Endothelial cell (in vitro differentiated cells): ENCODE results near the gene MXRA7. TPM values are rescaled to one million over a fixed set of nuclear protein-coding genes. Genes with fewer than 3 reads are reported as not detected.
"Not testable (repeated sequence)": the region's sequence is repeated elsewhere in the genome, so short reads cannot be mapped to it uniquely, and the experiment has no call there.

Experiments
- DNase-seq: peaks from one replicate; pipeline ENCODE4 v3.0.0; 2021; ENCODE audit warnings: low spot score
- H3K27ac Mint-ChIP-seq: one replicate; pipeline ENCODE4 v1.8.0; 2021; ENCODE audit warnings: mixed read lengths, inconsistent platforms; ENCODE audit not compliant: unreplicated experiment
- H3K27me3 Mint-ChIP-seq: one replicate; pipeline ENCODE4 v1.8.0; 2021; ENCODE audit warnings: mild to moderate bottlenecking, moderate library complexity, mixed read lengths, inconsistent platforms; ENCODE audit not compliant: unreplicated experiment
- H3K36me3 Mint-ChIP-seq: one replicate; pipeline ENCODE4 v1.8.0; 2021; ENCODE audit warnings: mild to moderate bottlenecking, low read depth, mixed read lengths, inconsistent platforms; ENCODE audit not compliant: unreplicated experiment
- H3K4me1 Mint-ChIP-seq: one replicate; pipeline ENCODE4 v1.8.0; 2021; ENCODE audit warnings: mild to moderate bottlenecking, mixed read lengths, inconsistent platforms; ENCODE audit not compliant: unreplicated experiment
- H3K4me3 Mint-ChIP-seq: one replicate; pipeline ENCODE4 v1.8.0; 2021; ENCODE audit warnings: mild to moderate bottlenecking, mixed read lengths, inconsistent platforms; ENCODE audit not compliant: unreplicated experiment
- H3K9me3 Mint-ChIP-seq: one replicate; pipeline ENCODE4 v1.8.0; 2021; ENCODE audit warnings: mixed read lengths, inconsistent platforms; ENCODE audit not compliant: unreplicated experiment
- CTCF ChIP-seq: fragments of 200-600 bp; sonication (generic); IDR thresholded peaks from one replicate; pipeline ENCODE4 v1.5.0; 2021; ENCODE audit warnings: antibody characterized with exemption; ENCODE audit not compliant: unreplicated experiment
- total RNA-seq: library from RNA; stranded (reverse); fragmentation: NEBNext Ultra II Directional; extraction: Animal tissue kit (Norgen Biotek cat#: 25700); gene quantifications from one replicate; pipeline ENCODE4 v1.2.1, GENCODE V29; 2021; ENCODE audit not compliant: unreplicated experiment

MXRA7 gene
- total RNA-seq, 1 donor from 2014 or later = 51.6 TPM

- Mint-ChIP-seq H3K4me1 (peaks cover 28% of the 10 kb centered on the region), H3K36me3 (peaks cover 31% of the 10 kb centered on the region), H3K4me3 (peak overlapping the region; percentile 66)
Measured at GRCh38 chr17:76732734-76733617, 22.2 kb upstream of the MXRA7 start.

DNA sequence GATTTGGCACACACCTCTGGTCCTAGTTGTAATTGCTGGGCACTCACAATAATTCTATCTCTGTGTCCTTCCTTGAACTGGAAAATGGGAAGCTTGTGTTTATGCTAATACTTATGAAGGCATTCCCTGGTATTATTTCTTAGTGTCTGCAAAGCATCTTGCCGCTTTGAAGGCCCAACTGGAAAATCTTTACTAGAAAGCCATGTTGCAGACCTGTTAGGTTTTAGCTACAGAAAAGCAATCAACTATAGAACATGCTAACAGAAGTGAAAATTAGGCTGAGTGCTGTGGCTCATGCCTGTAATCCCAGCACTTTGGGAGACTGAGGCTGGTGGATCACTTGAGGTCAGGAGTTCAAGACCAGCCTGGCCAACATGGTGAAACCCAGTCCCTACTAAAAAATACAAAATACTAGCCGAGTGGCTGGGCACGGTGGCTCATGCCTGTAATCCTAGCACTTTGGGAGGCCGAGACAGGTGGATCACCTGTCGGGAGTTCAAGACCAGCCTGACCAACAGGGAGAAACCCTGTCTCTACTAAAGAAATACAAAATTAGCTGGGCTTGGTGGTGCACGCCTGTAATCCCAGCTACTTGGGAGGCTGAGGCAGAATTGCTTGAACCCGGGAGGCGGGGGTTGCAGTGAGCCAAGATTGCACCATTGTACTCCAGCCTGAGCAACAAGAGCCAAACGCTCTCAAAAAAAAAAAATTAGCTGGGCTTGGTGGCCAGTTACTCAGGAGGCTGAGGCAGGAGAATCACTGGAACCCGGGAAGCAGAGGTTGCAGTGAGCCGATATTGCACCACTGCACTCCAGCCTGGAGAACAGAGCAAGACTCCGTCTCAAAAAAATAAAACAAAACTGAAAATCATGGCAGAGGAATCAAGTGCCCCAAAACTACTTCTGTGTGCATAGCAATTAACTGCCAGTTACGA lies 21.3 kb upstream of the MXRA7 start:
- H3K27ac Mint-ChIP-seq, H3K4me3 Mint-ChIP-seq, H3K9me3 Mint-ChIP-seq, DNase-seq: not testable (repeated sequence)
- H3K4me1 Mint-ChIP-seq = peaks cover 36% of the 10 kb centered on the region
- H3K27me3 Mint-ChIP-seq = peaks cover 14% of the 10 kb centered on the region
- peaks cover 36% of the 10 kb centered on the region for H3K36me3 Mint-ChIP-seq

More at GRCh38 chr17:76732734-76733617, 22.2 kb upstream of the MXRA7 start:
- TF ChIP-seq CTCF = no peak
- no peak for DNase-seq
- Mint-ChIP-seq H3K9me3 (no peaks in the 10 kb centered on the region), H3K27ac (peak overlapping the region; percentile 75), H3K27me3 (peaks cover 11% of the 10 kb centered on the region)

GRCh38 chr17:76727745-76728456 lies 17.1 kb upstream of the MXRA7 start:
- no peak for TF ChIP-seq CTCF
- Mint-ChIP-seq H3K4me1 (peaks cover 15% of the 10 kb centered on the region), H3K27ac (peak overlapping the region; percentile 97), H3K4me3 (peak overlapping the region; percentile 95), H3K36me3 (peaks cover 5% of the 10 kb centered on the region), H3K27me3 (peaks cover 10% of the 10 kb centered on the region), H3K9me3 (no peaks in the 10 kb centered on the region)
- no peak for DNase-seq

GRCh38 chr17:76726776-76727718 lies 16.3 kb upstream of the MXRA7 start, which contains the start of gene METTL23:
Gene METTL23 (plus strand): TSS chr17:76726839. CDS start chr17:76729711, 2,872 bp downstream.
- Mint-ChIP-seq H3K9me3 (no peaks in the 10 kb centered on the region), H3K36me3 (peaks cover 7% of the 10 kb centered on the region), H3K4me1 (peaks cover 15% of the 10 kb centered on the region), H3K27ac (peak within 1 kb of the TSS; percentile 97), H3K27me3 (peaks cover 10% of the 10 kb centered on the region), H3K4me3 (peak within 1 kb of the TSS; percentile 95)
- DNase-seq = peak; percentile 83
- peak; percentile 57 for TF ChIP-seq CTCF
